BLaER1 treated with 17β-estradiol and CSF1 and Interleukin-3, amounts not matched to agents 10 nM and 100 nM (cell line): ENCODE data around the gene TOR3A.

ENCODE experiments used
- H3K27ac ChIP-seq, 11 experiments: shearing (Covaris generic); formaldehyde crosslinking; 2 replicates each; pipeline ENCODE4 v1.8.1; 2022
- H3K27me3 ChIP-seq, 11 experiments: shearing (Covaris generic); formaldehyde crosslinking; 2 replicates each; pipeline ENCODE4 v1.8.1; 2022
- H3K36me3 ChIP-seq, 11 experiments: shearing (Covaris generic); formaldehyde crosslinking; 2 replicates each; pipeline ENCODE4 v1.8.1; 2022
- H3K4me1 ChIP-seq, 10 experiments: shearing (Covaris generic); formaldehyde crosslinking; 2 replicates each; pipeline ENCODE4 v1.8.1; 2022
- H3K4me2 ChIP-seq, 11 experiments: shearing (Covaris generic); formaldehyde crosslinking; 2 replicates each; pipeline ENCODE4 v1.8.1; 2022
- H3K4me3 ChIP-seq, 10 experiments: shearing (Covaris generic); formaldehyde crosslinking; 2 replicates each; pipeline ENCODE4 v1.8.1; 2022
- H3K9ac ChIP-seq, 11 experiments: shearing (Covaris generic); formaldehyde crosslinking; 2 replicates each; pipeline ENCODE4 v1.8.1; 2022
- H3K9me3 ChIP-seq, 11 experiments: shearing (Covaris generic); formaldehyde crosslinking; replicated peaks in 1 of 11; 2 replicates each; pipeline ENCODE4 v1.8.1; 2022
- H4K20me1 ChIP-seq, 11 experiments: shearing (Covaris generic); formaldehyde crosslinking; 2 replicates each; pipeline ENCODE4 v1.8.1; 2022
- Cebpa-rat ChIP-seq, 11 experiments: shearing (Covaris generic); IDR thresholded peaks; 2 replicates each; pipeline ENCODE4 v1.8.1; 2022

Gene TOR3A

GRCh38 chr1:179082333-179082998 is 596 bp downstream of the TOR3A start:
- Histone ChIP-seq H3K4me2 (peak overlapping the region; percentile 90 to 97 (median 94)), H3K9ac (peak overlapping the region; percentile 87 to 94 (median 92)), H3K27ac (peak overlapping the region; percentile 77 to 93 (median 89)), H3K4me1 (peaks cover 33 to 51% (median 38%) of the 10 kb centered on the region in 10 experiments), H3K36me3 (peaks cover 20 to 38% (median 29%) of the 10 kb centered on the region in 11 experiments), H3K4me3 (peak overlapping the region; percentile 75 to 95 (median 90)), H3K9me3 (no peaks in the 10 kb centered on the region), H3K27me3 (no peaks in the 10 kb centered on the region), H4K20me1 (peaks cover 0 to 30% (median 19%) of the 10 kb centered on the region in 11 experiments; a peak in 17 of 22 replicates)
- no peak for TF ChIP-seq Cebpa-rat (IDR thresholded peaks at IDR 0.05)

GRCh38 chr1:179082999-179083335 is 1.1 kb downstream of the TOR3A start:
- Histone ChIP-seq H3K9ac (peak overlapping the region; percentile 87 to 94 (median 92)), H3K27ac (peak overlapping the region; percentile 77 to 93 (median 89); a peak in 20 of 22 replicates), H3K4me3 (peak overlapping the region; percentile 75 to 95 (median 90)), H3K36me3 (peaks cover 25 to 43% (median 34%) of the 10 kb centered on the region in 11 experiments), H3K4me1 (peaks cover 38 to 56% (median 43%) of the 10 kb centered on the region in 10 experiments), H3K9me3 (no peaks in the 10 kb centered on the region), H3K27me3 (no peaks in the 10 kb centered on the region), H3K4me2 (peak overlapping the region; percentile 90 to 97 (median 94)), H4K20me1 (peaks cover 0 to 35% (median 24%) of the 10 kb centered on the region in 11 experiments; a peak in 17 of 22 replicates)
- TF ChIP-seq Cebpa-rat (IDR thresholded peaks at IDR 0.05), result no peak

GRCh38 chr1:179083533-179083932 is 1.7 kb downstream of the TOR3A start:
- TF ChIP-seq Cebpa-rat (IDR thresholded peaks at IDR 0.05), result no peak
- Histone ChIP-seq H4K20me1 (peaks cover 0 to 41% (median 26%) of the 10 kb centered on the region in 11 experiments; a peak in 17 of 22 replicates), H3K4me1 (peaks cover 42 to 62% (median 48%) of the 10 kb centered on the region in 10 experiments), H3K4me3 (peak overlapping the region; percentile 75 to 95 (median 90); a peak in 16 of 20 replicates), H3K27ac (peak overlapping the region in 5 of 11 experiments; percentile 87 to 93 (median 90); a peak in 2 of 22 replicates), H3K36me3 (peaks cover 31 to 49% (median 38%) of the 10 kb centered on the region in 11 experiments), H3K9me3 (no peaks in the 10 kb centered on the region), H3K4me2 (peak overlapping the region; percentile 90 to 97 (median 94)), H3K27me3 (no peaks in the 10 kb centered on the region), H3K9ac (peak overlapping the region; percentile 17 to 94 (median 92); a peak in 16 of 22 replicates)

- TF ChIP-seq Cebpa-rat (IDR thresholded peaks at IDR 0.05), result no peak
- H3K4me2 ChIP-seq, result peak overlapping the region; percentile 14 to 85 (median 65); a peak in 19 of 22 replicates
- peaks cover 0 to 68% (median 44%) of the 10 kb centered on the region in 11 experiments; a peak in 17 of 22 replicates for H4K20me1 ChIP-seq
- H3K4me1 ChIP-seq, result peaks cover 66 to 89% (median 75%) of the 10 kb centered on the region in 10 experiments
- H3K4me3 ChIP-seq, result no peak overlapping the region
- no peaks in the 10 kb centered on the region for H3K27me3 ChIP-seq
- no peaks in the 10 kb centered on the region for H3K9me3 ChIP-seq
- H3K27ac ChIP-seq, result peak overlapping the region in 8 of 11 experiments; percentile 18 to 62 (median 51); a peak in 14 of 22 replicates
- peaks cover 36 to 88% (median 67%) of the 10 kb centered on the region in 11 experiments for H3K36me3 ChIP-seq
- H3K9ac ChIP-seq, result peak overlapping the region in 2 of 11 experiments; percentile 1 to 47; a peak in 1 of 22 replicates
These were observed 5.8 kb downstream of the TOR3A start for GRCh38 chr1:179087665-179088064.

DNA sequence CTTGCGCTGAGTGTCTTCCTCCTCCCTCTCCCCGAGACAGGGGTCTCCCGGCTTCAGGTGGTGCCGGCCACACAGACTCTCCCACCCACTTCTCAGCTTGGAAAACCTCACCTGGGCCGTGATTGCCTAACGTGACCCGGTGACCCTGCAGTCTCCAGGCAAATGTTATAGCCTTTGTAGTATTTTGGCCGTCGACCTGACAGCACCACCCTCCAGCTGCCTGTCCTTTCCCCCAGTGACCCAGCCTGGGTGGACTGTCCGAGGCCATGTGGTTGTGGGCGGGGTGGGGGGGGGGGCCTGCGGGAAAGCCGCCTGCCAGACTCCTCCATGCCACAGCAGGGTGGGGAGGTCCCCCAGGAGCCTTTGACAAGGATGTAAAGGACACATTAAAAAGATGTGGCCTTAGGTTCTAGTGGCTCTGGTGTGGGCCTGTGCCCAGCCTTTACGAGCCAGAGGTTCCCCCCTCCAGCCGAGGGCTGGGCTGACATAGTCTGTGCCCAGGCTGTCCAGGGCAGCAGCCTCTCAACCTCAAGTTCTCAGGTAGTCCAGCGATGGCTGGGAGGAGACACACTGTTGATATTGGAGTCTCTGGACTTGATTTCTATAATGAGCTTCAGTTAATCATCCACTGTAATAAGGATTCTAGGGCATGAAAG is 8.1 kb downstream of the TOR3A start:
- Histone ChIP-seq H3K4me3 (no peak overlapping the region), H3K4me1 (peaks cover 58 to 77% (median 70%) of the 10 kb centered on the region in 10 experiments), H3K9ac (peak overlapping the region in 6 of 11 experiments; percentile 32 to 61 (median 46); a peak in 6 of 22 replicates), H4K20me1 (peaks cover 0 to 72% (median 39%) of the 10 kb centered on the region in 11 experiments; a peak in 17 of 22 replicates), H3K27ac (peak overlapping the region in 9 of 11 experiments; percentile 70 to 77 (median 74); a peak in 15 of 22 replicates), H3K36me3 (peaks cover 54 to 97% (median 82%) of the 10 kb centered on the region in 11 experiments), H3K4me2 (peak overlapping the region in 10 of 11 experiments; percentile 25 to 85 (median 71); a peak in 15 of 22 replicates), H3K27me3 (no peaks in the 10 kb centered on the region), H3K9me3 (no peaks in the 10 kb centered on the region)
- no peak for TF ChIP-seq Cebpa-rat (IDR thresholded peaks at IDR 0.05)

- TF ChIP-seq Cebpa-rat (IDR thresholded peaks at IDR 0.05), result no peak
- peak overlapping the region; percentile 50 to 77 (median 74); a peak in 20 of 22 replicates for H3K27ac ChIP-seq
- H3K9me3 ChIP-seq, result no peaks in the 10 kb centered on the region
- peak overlapping the region in 9 of 11 experiments; percentile 32 to 63 (median 55); a peak in 11 of 22 replicates for H3K9ac ChIP-seq
- no peak overlapping the region for H3K4me3 ChIP-seq
- H3K36me3 ChIP-seq, result peaks cover 58 to 97% (median 84%) of the 10 kb centered on the region in 11 experiments
- H3K4me1 ChIP-seq, result peaks cover 64 to 80% (median 73%) of the 10 kb centered on the region in 10 experiments
- no peaks in the 10 kb centered on the region for H3K27me3 ChIP-seq
- H3K4me2 ChIP-seq, result peak overlapping the region; percentile 25 to 78 (median 48); a peak in 18 of 22 replicates
- peaks cover 0 to 68% (median 40%) of the 10 kb centered on the region in 11 experiments; a peak in 17 of 22 replicates for H4K20me1 ChIP-seq
These were observed 8.7 kb downstream of the TOR3A start for GRCh38 chr1:179090522-179090921.

- Histone ChIP-seq H3K9me3 (no peaks in the 10 kb centered on the region), H3K4me1 (peaks cover 65 to 78% (median 72%) of the 10 kb centered on the region in 10 experiments), H3K4me2 (peak overlapping the region; percentile 25 to 78 (median 48); a peak in 21 of 22 replicates), H3K9ac (peak overlapping the region; percentile 19 to 63 (median 54); a peak in 14 of 22 replicates), H3K36me3 (peaks cover 58 to 97% (median 84%) of the 10 kb centered on the region in 11 experiments), H3K27me3 (no peaks in the 10 kb centered on the region), H3K4me3 (no peak overlapping the region), H3K27ac (peak overlapping the region; percentile 50 to 77 (median 74); a peak in 21 of 22 replicates), H4K20me1 (peaks cover 0 to 64% (median 36%) of the 10 kb centered on the region in 11 experiments; a peak in 16 of 22 replicates)
- no peak for TF ChIP-seq Cebpa-rat (IDR thresholded peaks at IDR 0.05)
These were observed 9.1 kb downstream of the TOR3A start for GRCh38 chr1:179090923-179091322.

- Histone ChIP-seq H3K27me3 (no peaks in the 10 kb centered on the region), H3K9me3 (no peaks in the 10 kb centered on the region), H3K4me2 (peak overlapping the region; percentile 25 to 78 (median 48); a peak in 21 of 22 replicates), H3K36me3 (peaks cover 61 to 97% (median 86%) of the 10 kb centered on the region in 11 experiments), H3K4me1 (peaks cover 64 to 78% (median 71%) of the 10 kb centered on the region in 10 experiments), H3K27ac (peak overlapping the region; percentile 50 to 77 (median 74); a peak in 21 of 22 replicates), H3K9ac (peak overlapping the region; percentile 19 to 64 (median 58); a peak in 15 of 22 replicates), H3K4me3 (no peak overlapping the region), H4K20me1 (peaks cover 0 to 62% (median 34%) of the 10 kb centered on the region in 11 experiments; a peak in 15 of 22 replicates)
- peak in 4 of 11 experiments; percentile 29 to 77 (median 58); a peak in 3 of 22 replicates for TF ChIP-seq Cebpa-rat (IDR thresholded peaks at IDR 0.05)
These were observed 9.9 kb downstream of the TOR3A start for GRCh38 chr1:179091691-179092165.
